Measurements from ENCODE around the gene PTDSS2.
"Not testable (repeated sequence)": the region's sequence is repeated elsewhere in the genome, so short reads cannot be mapped to it uniquely, and the experiment has no call there.

The PTDSS2 gene

GRCh38 chr11:452203-452744 is 2.2 kb downstream of the PTDSS2 start:
- DNase-seq = no peak

GRCh38 chr11:452916-453527 is 2.9 kb downstream of the PTDSS2 start:
- DNase-seq = no peak

- DNase-seq = no peak
Measured at GRCh38 chr11:453564-453963, 3.5 kb downstream of the PTDSS2 start.

- DNase-seq = no peak
Measured at GRCh38 chr11:454043-454442, 4.0 kb downstream of the PTDSS2 start.

GRCh38 chr11:454801-455565 is 4.9 kb downstream of the PTDSS2 start:
- no peak for DNase-seq

- DNase-seq = no peak
Measured at GRCh38 chr11:455566-456147, 5.6 kb downstream of the PTDSS2 start.

GRCh38 chr11:456533-456932 is 6.5 kb downstream of the PTDSS2 start:
- DNase-seq = peak; percentile 39

GRCh38 chr11:457111-457760 is 7.2 kb downstream of the PTDSS2 start:
- DNase-seq = no peak

GRCh38 chr11:459511-460220 is 9.6 kb downstream of the PTDSS2 start:
- DNase-seq = no peak

- DNase-seq = no peak
Measured at GRCh38 chr11:460331-461199, 10.5 kb downstream of the PTDSS2 start.

GRCh38 chr11:461626-462025 is 11.5 kb downstream of the PTDSS2 start:
- DNase-seq = no peak

- DNase-seq = no peak
Measured at GRCh38 chr11:462107-462890, 12.2 kb downstream of the PTDSS2 start.

- no peak for DNase-seq
Measured at GRCh38 chr11:464316-464715, 14.2 kb downstream of the PTDSS2 start.

GRCh38 chr11:465896-466530 is 15.9 kb downstream of the PTDSS2 start:
- no peak for DNase-seq

- no peak for DNase-seq
Measured at GRCh38 chr11:468036-468435, 18.0 kb downstream of the PTDSS2 start.

- DNase-seq = no peak
Measured at GRCh38 chr11:468493-468892, 18.4 kb downstream of the PTDSS2 start.

GRCh38 chr11:469026-469683 is 19.1 kb downstream of the PTDSS2 start:
- not testable (repeated sequence) for DNase-seq

- DNase-seq = no peak
Measured at GRCh38 chr11:469684-470560, 19.8 kb downstream of the PTDSS2 start.

All from CD4-positive, alpha-beta T cell treated with Interleukin-4 for 4 hours (primary cell).